CD4-positive, CD25-positive, alpha-beta regulatory T cell (primary cell): ENCODE measurements around the gene SEZ6. TPM values are rescaled to one million over a fixed set of nuclear protein-coding genes. Genes with fewer than 3 reads are reported as not detected.
A peak's percentile ranks its signal among the peaks of the same experiment; 100 is the strongest.

Experiments used
- ATAC-seq, 2 donors: fragments of 150-1000 bp; cut with Tn5 transposase; one replicate each; pipeline ENCODE4 v1.10.0; 2021; ENCODE audit warnings: low read depth in 2 of 2, moderate number of reproducible peaks in 2 of 2, moderate library complexity in 1 of 2
- DNase-seq, 3 donors: peaks; one replicate each; pipeline versions ENCODE4 v3.0.0 to v3.0.0-alpha.2; 2012 to 2022; ENCODE audit warnings: mixed read lengths in 1 of 3
- H3K27ac ChIP-seq: one replicate; pipeline ENCODE4 v1.7.0; 2013; ENCODE audit warnings: mild to moderate bottlenecking, low read length; ENCODE audit not compliant: insufficient read depth, poor library complexity, severe bottlenecking
- H3K27me3 ChIP-seq: one replicate; pipeline ENCODE4 v1.7.0; 2013; ENCODE audit warnings: low read length; ENCODE audit not compliant: control insufficient read depth, insufficient read depth
- H3K36me3 ChIP-seq: one replicate; pipeline ENCODE4 v1.7.0; 2013; ENCODE audit warnings: mild to moderate bottlenecking, low read length, moderate library complexity; ENCODE audit not compliant: control insufficient read depth, insufficient read depth
- H3K4me1 ChIP-seq: 2 replicates; pipeline ENCODE4 v1.7.0; 2013; ENCODE audit warnings: mild to moderate bottlenecking, low read length; ENCODE audit not compliant: insufficient read depth, control insufficient read depth, poor library complexity, severe bottlenecking
- H3K4me3 ChIP-seq: one replicate; pipeline ENCODE4 v1.7.0; 2013; ENCODE audit warnings: low read depth, mild to moderate bottlenecking, low read length, moderate library complexity
- H3K9me3 ChIP-seq, 2 experiments: 1 replicate in 1 of 2; 2 replicates in 1 of 2; pipeline ENCODE4 v1.7.0; 2013; ENCODE audit warnings: low read length in 2 of 2, mild to moderate bottlenecking in 1 of 2, moderate library complexity in 1 of 2; ENCODE audit not compliant: control insufficient read depth in 2 of 2
- H3K27ac Mint-ChIP-seq, 3 donors: one replicate each; pipeline ENCODE4 v1.8.0; 2020 to 2022; ENCODE audit warnings: mild to moderate bottlenecking in 3 of 3, mixed read lengths in 3 of 3, moderate library complexity in 2 of 3
- H3K27me3 Mint-ChIP-seq: one replicate; pipeline ENCODE4 v1.8.0; 2022; ENCODE audit warnings: mild to moderate bottlenecking, mixed read lengths
- H3K36me3 Mint-ChIP-seq: one replicate; pipeline ENCODE4 v1.8.0; 2020; ENCODE audit warnings: mixed read lengths
- H3K4me1 Mint-ChIP-seq, 4 donors: one replicate each; pipeline ENCODE4 v1.8.0; 2020 to 2022; ENCODE audit warnings: mixed read lengths in 4 of 4, mild to moderate bottlenecking in 1 of 4
- H3K4me3 Mint-ChIP-seq, 4 donors: one replicate each; pipeline ENCODE4 v1.8.0; 2020 to 2022; ENCODE audit warnings: mild to moderate bottlenecking in 4 of 4, mixed read lengths in 4 of 4, moderate library complexity in 3 of 4
- H3K9me3 Mint-ChIP-seq, 7 donors: one replicate each; pipeline ENCODE4 v1.8.0; 2020 to 2022; ENCODE audit warnings: mixed read lengths in 7 of 7, mild to moderate bottlenecking in 3 of 7, moderate library complexity in 2 of 7
- polyA plus RNA-seq, 4 donors: library from polyadenylated mRNA; unstranded; fragments of 300-500 nt; fragmentation: Illumina TruSeq; gene quantifications; one replicate each; pipeline ENCODE4 v1.2.3, GENCODE V29; 2021
- total RNA-seq: library from RNA; stranded (reverse); gene quantifications from one replicate; pipeline ENCODE4 v1.2.3, GENCODE V29; 2022

Gene SEZ6
- total and polyA plus RNA-seq, 5 donors from 2014 or later: 0.57 to 1.2 (median 0.76) TPM; not detected in 2

DNA sequence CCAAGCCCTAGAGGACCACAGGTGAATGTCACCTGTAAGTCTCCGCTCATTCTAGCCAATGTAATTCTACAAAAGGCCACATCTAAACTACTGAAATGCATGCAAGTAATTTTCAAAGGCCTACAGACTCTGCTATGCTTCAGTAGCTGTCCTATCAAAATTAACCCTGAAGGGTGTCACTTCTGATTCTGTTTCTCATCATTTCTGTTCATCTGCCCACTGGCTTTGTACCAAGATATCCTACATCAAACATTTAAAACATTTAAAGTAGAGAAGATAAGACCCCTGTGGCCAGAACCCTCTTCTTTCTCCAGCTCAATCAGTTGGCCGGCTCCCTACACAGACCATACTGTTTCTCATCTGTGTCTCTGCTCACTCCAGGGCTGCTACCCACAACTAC is 76.0 kb downstream of the SEZ6 start:
- Histone ChIP-seq H3K9me3 (no peaks in the 10 kb centered on the region), H3K4me3 (no peak overlapping the region), H3K27ac (peak overlapping the region; percentile 30), H3K36me3 (peaks cover 10% of the 10 kb centered on the region), H3K4me1 (peaks cover 42% of the 10 kb centered on the region), H3K27me3 (no peaks in the 10 kb centered on the region)
- Mint-ChIP-seq H3K27ac (peak overlapping the region; percentile 68 to 99 (median 80)), H3K4me1 (peaks cover 30 to 83% (median 61%) of the 10 kb centered on the region in 4 donors), H3K4me3 (peak overlapping the region in 2 of 4 donors; percentile 26 to 33), H3K27me3 (no peaks in the 10 kb centered on the region), H3K36me3 (peaks cover 30% of the 10 kb centered on the region), H3K9me3 (peaks cover 0 to 3% (median 0%) of the 10 kb centered on the region in 7 donors)
- no peak for ATAC-seq
- DNase-seq: no peak

DNA sequence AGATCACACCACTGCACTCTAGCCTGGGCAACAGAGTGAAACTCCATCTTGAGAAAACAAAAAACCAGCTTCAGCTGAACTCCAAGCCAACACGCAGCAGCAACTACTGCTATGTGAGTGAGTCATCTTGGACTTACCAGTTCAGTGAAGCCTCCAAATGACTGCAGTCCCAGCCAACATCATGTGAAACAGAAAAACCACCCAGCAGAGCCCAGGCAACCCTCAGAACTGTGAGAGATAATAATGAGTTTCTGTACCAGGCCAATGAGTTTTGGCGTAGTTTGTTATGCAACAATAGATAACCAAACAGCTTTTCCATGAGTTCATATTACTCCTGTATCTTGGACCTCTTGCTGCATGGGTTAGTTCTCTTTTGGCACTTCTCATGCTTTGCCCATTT is 77.8 kb downstream of the SEZ6 start:
- H3K9me3 ChIP-seq: no peaks in the 10 kb centered on the region
- Mint-ChIP-seq H3K9me3 (peaks cover 0 to 3% (median 0%) of the 10 kb centered on the region in 7 donors), H3K4me3 (peak overlapping the region in 2 of 4 donors; percentile 1 to 41), H3K27ac (peak overlapping the region; percentile 90 to 99 (median 98)), H3K36me3 (peaks cover 35% of the 10 kb centered on the region), H3K4me1 (peaks cover 18 to 83% (median 56%) of the 10 kb centered on the region in 4 donors), H3K27me3 (no peaks in the 10 kb centered on the region)
- H3K4me3 ChIP-seq: no peak overlapping the region
- peaks cover 23% of the 10 kb centered on the region for H3K36me3 ChIP-seq
- DNase-seq: peak in 1 of 3 donors; percentile 32
- peaks cover 49% of the 10 kb centered on the region for H3K4me1 ChIP-seq
- no peaks in the 10 kb centered on the region for H3K27me3 ChIP-seq
- H3K27ac ChIP-seq: peak overlapping the region; percentile 96
- ATAC-seq: no peak

DNA sequence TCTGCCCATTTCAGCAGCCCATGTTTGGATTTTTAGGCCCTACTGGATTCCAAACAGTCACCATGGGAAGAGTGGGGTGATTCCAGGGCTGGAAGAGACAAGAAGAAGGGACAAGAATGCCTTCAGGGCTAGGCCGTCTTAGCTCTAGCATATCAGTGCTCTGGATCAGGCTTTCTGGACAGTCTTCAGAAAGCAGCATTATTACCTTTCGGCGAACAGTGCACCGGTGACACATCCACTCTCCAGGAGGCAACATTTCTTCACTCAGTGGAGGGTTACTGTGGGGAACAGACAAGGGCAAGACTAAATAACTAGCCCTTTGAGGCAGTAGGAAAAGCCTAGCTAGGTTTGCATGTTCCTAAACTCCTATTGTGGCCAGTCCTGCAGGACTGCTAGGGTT is 79.0 kb downstream of the SEZ6 start:
- ATAC-seq (no peak), DNase-seq (no peak)
- Histone ChIP-seq H3K27ac (peak overlapping the region; percentile 96), H3K4me1 (peaks cover 49% of the 10 kb centered on the region), H3K4me3 (peak overlapping the region; percentile 65), H3K9me3 (no peaks in the 10 kb centered on the region), H3K36me3 (peaks cover 35% of the 10 kb centered on the region), H3K27me3 (no peaks in the 10 kb centered on the region)
- H3K27ac Mint-ChIP-seq: peak overlapping the region; percentile 98 to 99 (median 98)
- peaks cover 42% of the 10 kb centered on the region for H3K36me3 Mint-ChIP-seq
- no peaks in the 10 kb centered on the region for H3K27me3 Mint-ChIP-seq
- peak overlapping the region in 3 of 4 donors; percentile 15 to 62 (median 19) for H3K4me3 Mint-ChIP-seq
- peaks cover 16 to 75% (median 55%) of the 10 kb centered on the region in 4 donors for H3K4me1 Mint-ChIP-seq
- peaks cover 0 to 3% (median 0%) of the 10 kb centered on the region in 7 donors for H3K9me3 Mint-ChIP-seq

DNA sequence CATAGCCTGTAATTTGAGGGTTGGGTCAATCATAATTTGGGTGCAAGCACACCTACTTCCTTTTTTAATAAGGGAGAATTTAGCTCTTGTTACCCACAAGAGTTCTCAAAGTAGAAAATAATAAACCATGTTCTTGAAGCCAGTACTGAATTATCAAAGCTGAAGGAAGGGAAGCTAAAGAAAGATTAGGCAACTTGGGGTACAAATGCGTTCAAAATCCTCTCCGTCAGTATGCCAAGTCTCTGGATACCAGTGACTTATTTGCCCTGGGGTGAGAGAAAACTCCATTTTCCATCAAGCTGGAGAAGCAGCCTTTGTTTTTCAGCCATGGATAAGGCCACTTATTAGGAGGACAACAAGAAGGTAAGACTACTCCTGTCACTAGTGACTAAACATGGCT is 79.5 kb downstream of the SEZ6 start:
- Mint-ChIP-seq H3K9me3 (peaks cover 0 to 3% (median 0%) of the 10 kb centered on the region in 7 donors), H3K36me3 (peaks cover 46% of the 10 kb centered on the region), H3K27me3 (no peaks in the 10 kb centered on the region), H3K27ac (peak overlapping the region; percentile 98 to 99 (median 98)), H3K4me3 (peak overlapping the region; percentile 4 to 62 (median 58)), H3K4me1 (peaks cover 16 to 73% (median 54%) of the 10 kb centered on the region in 4 donors)
- DNase-seq: no peak
- no peaks in the 10 kb centered on the region for H3K27me3 ChIP-seq
- no peak for ATAC-seq
- H3K27ac ChIP-seq: peak overlapping the region; percentile 96
- H3K4me1 ChIP-seq: peaks cover 49% of the 10 kb centered on the region
- H3K4me3 ChIP-seq: peak overlapping the region; percentile 65
- peaks cover 40% of the 10 kb centered on the region for H3K36me3 ChIP-seq
- H3K9me3 ChIP-seq: no peaks in the 10 kb centered on the region

DNA sequence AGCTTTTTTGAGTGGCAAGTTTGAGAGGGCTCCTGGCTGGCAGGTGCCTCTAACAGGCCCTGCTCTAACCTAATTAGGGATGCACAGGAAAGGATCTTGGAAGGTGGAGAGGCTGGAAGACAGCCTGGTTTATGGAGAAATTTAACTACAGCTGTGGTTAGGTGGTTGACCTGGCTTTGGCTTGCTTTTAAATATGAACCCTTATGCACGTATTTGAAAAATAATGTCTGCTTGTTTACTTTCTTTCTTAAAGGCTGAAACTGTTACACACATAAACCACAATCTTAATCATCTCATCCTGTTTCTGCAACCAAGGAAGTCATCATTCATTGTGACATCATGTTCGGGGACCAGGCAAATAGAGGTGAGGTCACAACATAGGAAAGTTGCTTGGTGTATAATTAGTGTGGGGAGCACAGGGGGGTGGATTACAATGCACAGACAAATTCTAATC is 79.9 kb downstream of the SEZ6 start:
- peak overlapping the region; percentile 65 for H3K4me3 ChIP-seq
- no peaks in the 10 kb centered on the region for H3K9me3 ChIP-seq
- Mint-ChIP-seq H3K27me3 (no peaks in the 10 kb centered on the region), H3K36me3 (peaks cover 48% of the 10 kb centered on the region), H3K4me3 (peak overlapping the region; percentile 4 to 62 (median 58)), H3K4me1 (peaks cover 16 to 73% (median 54%) of the 10 kb centered on the region in 4 donors), H3K9me3 (peaks cover 0 to 3% (median 0%) of the 10 kb centered on the region in 7 donors), H3K27ac (peak overlapping the region; percentile 98 to 99 (median 98))
- peaks cover 44% of the 10 kb centered on the region for H3K36me3 ChIP-seq
- ATAC-seq (peak; percentile 90 to 93), DNase-seq (peak; percentile 60 to 89 (median 89))
- H3K27me3 ChIP-seq: no peaks in the 10 kb centered on the region
- peak overlapping the region; percentile 96 for H3K27ac ChIP-seq
- H3K4me1 ChIP-seq: peaks cover 47% of the 10 kb centered on the region

DNA sequence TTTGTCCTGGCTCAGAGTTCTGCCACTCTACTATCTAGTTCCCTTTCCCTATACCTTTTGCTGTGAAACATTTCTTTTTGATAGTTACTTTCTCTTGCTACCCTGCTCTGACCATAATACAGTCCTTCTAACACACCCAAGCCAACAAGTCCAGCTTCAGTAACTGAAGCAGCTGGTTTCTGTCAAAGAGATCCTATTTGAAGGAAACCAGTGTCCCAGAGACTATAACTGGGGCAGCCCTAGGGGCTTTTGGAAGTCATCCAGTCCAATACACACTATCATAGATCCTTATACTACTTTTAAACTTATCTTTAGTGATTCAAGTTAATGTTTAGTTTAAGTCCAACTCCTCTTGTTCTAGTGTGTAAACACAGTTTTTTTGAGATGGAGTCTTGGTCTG is 85.6 kb downstream of the SEZ6 start:
- peaks cover 90% of the 10 kb centered on the region for H3K36me3 ChIP-seq
- no peak overlapping the region for H3K4me3 ChIP-seq
- no peaks in the 10 kb centered on the region for H3K9me3 ChIP-seq
- peaks cover 12% of the 10 kb centered on the region for H3K4me1 ChIP-seq
- no peak overlapping the region for H3K27ac ChIP-seq
- peak overlapping the region; percentile 23 to 92 (median 46) for H3K27ac Mint-ChIP-seq
- no peaks in the 10 kb centered on the region for H3K9me3 Mint-ChIP-seq
- H3K27me3 ChIP-seq: no peaks in the 10 kb centered on the region
- peaks cover 64% of the 10 kb centered on the region for H3K36me3 Mint-ChIP-seq
- no peaks in the 10 kb centered on the region for H3K27me3 Mint-ChIP-seq
- peaks cover 9 to 35% (median 26%) of the 10 kb centered on the region in 4 donors for H3K4me1 Mint-ChIP-seq
- no peak for ATAC-seq
- no peak for DNase-seq
- no peak overlapping the region for H3K4me3 Mint-ChIP-seq

DNA sequence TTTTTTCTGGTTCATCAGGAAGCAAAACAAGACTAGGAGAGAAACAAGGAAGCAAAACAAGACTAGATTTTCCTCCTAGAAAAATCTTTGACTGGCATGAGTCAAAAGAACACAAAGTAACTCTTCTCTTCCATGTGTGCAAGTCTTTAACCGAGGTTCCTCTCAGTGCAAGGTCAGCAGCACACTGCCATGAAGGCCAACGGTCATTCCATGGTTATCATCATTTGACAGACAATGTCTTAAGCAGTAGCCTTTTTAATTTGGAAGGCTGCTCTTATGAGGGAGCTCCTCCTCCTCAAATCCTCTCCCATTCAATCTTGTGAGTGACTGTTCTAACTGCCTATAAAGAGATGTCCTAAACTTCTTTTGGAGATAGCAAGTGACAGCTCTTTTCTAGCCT is 87.5 kb downstream of the SEZ6 start:
- ATAC-seq: no peak
- H3K4me3 Mint-ChIP-seq: no peak overlapping the region

DNA sequence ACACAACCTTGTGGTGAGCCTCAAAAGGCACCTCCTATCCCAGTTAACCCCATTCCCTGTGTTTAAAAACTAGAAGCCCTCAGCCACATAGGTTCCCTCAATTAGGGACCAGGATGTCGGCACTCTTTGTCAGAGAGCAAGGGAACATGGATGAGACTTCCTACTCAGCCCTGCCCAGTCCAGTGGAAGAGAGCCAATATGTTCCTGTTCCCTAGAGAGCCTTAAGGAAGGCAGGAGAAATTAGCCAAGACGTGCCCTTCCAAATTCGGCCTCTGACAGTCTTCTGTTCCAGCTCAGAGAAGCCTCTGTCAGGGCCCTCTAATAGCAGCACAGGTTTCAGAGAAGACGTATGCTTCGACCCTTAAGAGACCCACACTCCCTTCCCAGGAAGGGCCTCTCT is 88.4 kb downstream of the SEZ6 start:
- Histone ChIP-seq H3K4me1 (no peaks in the 10 kb centered on the region), H3K4me3 (no peak overlapping the region), H3K27ac (peak overlapping the region; percentile 41), H3K36me3 (peaks cover 92% of the 10 kb centered on the region), H3K27me3 (no peaks in the 10 kb centered on the region), H3K9me3 (no peaks in the 10 kb centered on the region)
- DNase-seq: no peak
- H3K4me3 Mint-ChIP-seq: no peak overlapping the region
- no peaks in the 10 kb centered on the region for H3K9me3 Mint-ChIP-seq
- H3K36me3 Mint-ChIP-seq: peaks cover 63% of the 10 kb centered on the region
- peaks cover 11 to 14% (median 11%) of the 10 kb centered on the region in 4 donors for H3K4me1 Mint-ChIP-seq
- ATAC-seq: no peak
- peak overlapping the region in 2 of 3 donors; percentile 31 to 86 for H3K27ac Mint-ChIP-seq
- H3K27me3 Mint-ChIP-seq: no peaks in the 10 kb centered on the region

More for the DNA sequence above, 87.5 kb downstream of the SEZ6 start:
- Histone ChIP-seq H3K9me3 (no peaks in the 10 kb centered on the region), H3K27ac (no peak overlapping the region), H3K4me3 (no peak overlapping the region), H3K4me1 (no peaks in the 10 kb centered on the region), H3K27me3 (no peaks in the 10 kb centered on the region), H3K36me3 (peaks cover 91% of the 10 kb centered on the region)
- no peaks in the 10 kb centered on the region for H3K27me3 Mint-ChIP-seq
- peaks cover 11 to 20% (median 16%) of the 10 kb centered on the region in 4 donors for H3K4me1 Mint-ChIP-seq
- no peaks in the 10 kb centered on the region for H3K9me3 Mint-ChIP-seq
- peaks cover 64% of the 10 kb centered on the region for H3K36me3 Mint-ChIP-seq
- no peak for DNase-seq
- peak overlapping the region in 2 of 3 donors; percentile 53 to 55 for H3K27ac Mint-ChIP-seq
